CD4-positive, CD25-positive, alpha-beta regulatory T cell (primary cell): ENCODE results near the gene EDN2. TPM values are rescaled to one million over a fixed set of nuclear protein-coding genes. Genes with fewer than 3 reads are reported as not detected.

Experiments
- ATAC-seq, 2 donors: fragments of 150-1000 bp; cut with Tn5 transposase; one replicate each; pipeline ENCODE4 v1.10.0; 2021; ENCODE audit warnings: low read depth in 2 of 2, moderate number of reproducible peaks in 2 of 2, moderate library complexity in 1 of 2
- DNase-seq, 3 donors: peaks; one replicate each; pipeline versions ENCODE4 v3.0.0 to v3.0.0-alpha.2; 2012 to 2022; ENCODE audit warnings: mixed read lengths in 1 of 3
- H3K27ac ChIP-seq: one replicate; pipeline ENCODE4 v1.7.0; 2013; ENCODE audit warnings: mild to moderate bottlenecking, low read length; ENCODE audit not compliant: insufficient read depth, poor library complexity, severe bottlenecking
- H3K27me3 ChIP-seq: one replicate; pipeline ENCODE4 v1.7.0; 2013; ENCODE audit warnings: low read length; ENCODE audit not compliant: control insufficient read depth, insufficient read depth
- H3K36me3 ChIP-seq: one replicate; pipeline ENCODE4 v1.7.0; 2013; ENCODE audit warnings: mild to moderate bottlenecking, low read length, moderate library complexity; ENCODE audit not compliant: control insufficient read depth, insufficient read depth
- H3K4me1 ChIP-seq: 2 replicates; pipeline ENCODE4 v1.7.0; 2013; ENCODE audit warnings: mild to moderate bottlenecking, low read length; ENCODE audit not compliant: insufficient read depth, control insufficient read depth, poor library complexity, severe bottlenecking
- H3K4me3 ChIP-seq: one replicate; pipeline ENCODE4 v1.7.0; 2013; ENCODE audit warnings: low read depth, mild to moderate bottlenecking, low read length, moderate library complexity
- H3K9me3 ChIP-seq, 2 experiments: 1 replicate in 1 of 2; 2 replicates in 1 of 2; pipeline ENCODE4 v1.7.0; 2013; ENCODE audit warnings: low read length in 2 of 2, mild to moderate bottlenecking in 1 of 2, moderate library complexity in 1 of 2; ENCODE audit not compliant: control insufficient read depth in 2 of 2
- H3K27ac Mint-ChIP-seq, 3 donors: one replicate each; pipeline ENCODE4 v1.8.0; 2020 to 2022; ENCODE audit warnings: mild to moderate bottlenecking in 3 of 3, mixed read lengths in 3 of 3, moderate library complexity in 2 of 3
- H3K27me3 Mint-ChIP-seq: one replicate; pipeline ENCODE4 v1.8.0; 2022; ENCODE audit warnings: mild to moderate bottlenecking, mixed read lengths
- H3K36me3 Mint-ChIP-seq: one replicate; pipeline ENCODE4 v1.8.0; 2020; ENCODE audit warnings: mixed read lengths
- H3K4me1 Mint-ChIP-seq, 4 donors: one replicate each; pipeline ENCODE4 v1.8.0; 2020 to 2022; ENCODE audit warnings: mixed read lengths in 4 of 4, mild to moderate bottlenecking in 1 of 4
- H3K4me3 Mint-ChIP-seq, 4 donors: one replicate each; pipeline ENCODE4 v1.8.0; 2020 to 2022; ENCODE audit warnings: mild to moderate bottlenecking in 4 of 4, mixed read lengths in 4 of 4, moderate library complexity in 3 of 4
- H3K9me3 Mint-ChIP-seq, 7 donors: one replicate each; pipeline ENCODE4 v1.8.0; 2020 to 2022; ENCODE audit warnings: mixed read lengths in 7 of 7, mild to moderate bottlenecking in 3 of 7, moderate library complexity in 2 of 7
- polyA plus RNA-seq, 4 donors: library from polyadenylated mRNA; unstranded; fragments of 300-500 nt; fragmentation: Illumina TruSeq; gene quantifications; one replicate each; pipeline ENCODE4 v1.2.3, GENCODE V29; 2021
- total RNA-seq: library from RNA; stranded (reverse); gene quantifications from one replicate; pipeline ENCODE4 v1.2.3, GENCODE V29; 2022

Gene EDN2
- 0.52 TPM for total RNA-seq
- not detected for polyA plus RNA-seq

GRCh38 chr1:41484402-41485241, at the start of gene EDN2:
Gene EDN2 (minus strand): TSS chr1:41484683. CDS start chr1:41484601, 82 bp downstream.
- no peak for DNase-seq
- no peaks in the 10 kb centered on the region for H3K27me3 ChIP-seq
- H3K27ac ChIP-seq = no peak within 1 kb of the TSS
- Mint-ChIP-seq H3K27ac (no peak within 1 kb of the TSS), H3K36me3 (no peaks in the 10 kb centered on the region), H3K27me3 (peaks cover 20% of the 10 kb centered on the region), H3K9me3 (peaks cover 0 to 2% (median 0%) of the 10 kb centered on the region in 7 donors), H3K4me1 (peaks cover 0 to 6% (median 4%) of the 10 kb centered on the region in 4 donors), H3K4me3 (no peak within 1 kb of the TSS)
- no peaks in the 10 kb centered on the region for H3K9me3 ChIP-seq
- H3K4me1 ChIP-seq = no peaks in the 10 kb centered on the region
- no peak for ATAC-seq
- H3K4me3 ChIP-seq = no peak within 1 kb of the TSS
- no peaks in the 10 kb centered on the region for H3K36me3 ChIP-seq

GRCh38 chr1:41533731-41534080, 49.2 kb upstream of the EDN2 start:
- no peaks in the 10 kb centered on the region for H3K4me1 ChIP-seq
- ATAC-seq (no peak), DNase-seq (no peak)
- H3K9me3 ChIP-seq = no peaks in the 10 kb centered on the region
- Mint-ChIP-seq H3K4me3 (no peak overlapping the region), H3K36me3 (peaks cover 23% of the 10 kb centered on the region), H3K27ac (peak overlapping the region in 1 of 3 donors; percentile 55), H3K9me3 (peaks cover 0 to 5% (median 0%) of the 10 kb centered on the region in 7 donors), H3K27me3 (no peaks in the 10 kb centered on the region), H3K4me1 (peaks cover 0 to 4% (median 2%) of the 10 kb centered on the region in 4 donors)
- no peak overlapping the region for H3K27ac ChIP-seq
- no peaks in the 10 kb centered on the region for H3K27me3 ChIP-seq
- no peak overlapping the region for H3K4me3 ChIP-seq
- peaks cover 4% of the 10 kb centered on the region for H3K36me3 ChIP-seq

DNA sequence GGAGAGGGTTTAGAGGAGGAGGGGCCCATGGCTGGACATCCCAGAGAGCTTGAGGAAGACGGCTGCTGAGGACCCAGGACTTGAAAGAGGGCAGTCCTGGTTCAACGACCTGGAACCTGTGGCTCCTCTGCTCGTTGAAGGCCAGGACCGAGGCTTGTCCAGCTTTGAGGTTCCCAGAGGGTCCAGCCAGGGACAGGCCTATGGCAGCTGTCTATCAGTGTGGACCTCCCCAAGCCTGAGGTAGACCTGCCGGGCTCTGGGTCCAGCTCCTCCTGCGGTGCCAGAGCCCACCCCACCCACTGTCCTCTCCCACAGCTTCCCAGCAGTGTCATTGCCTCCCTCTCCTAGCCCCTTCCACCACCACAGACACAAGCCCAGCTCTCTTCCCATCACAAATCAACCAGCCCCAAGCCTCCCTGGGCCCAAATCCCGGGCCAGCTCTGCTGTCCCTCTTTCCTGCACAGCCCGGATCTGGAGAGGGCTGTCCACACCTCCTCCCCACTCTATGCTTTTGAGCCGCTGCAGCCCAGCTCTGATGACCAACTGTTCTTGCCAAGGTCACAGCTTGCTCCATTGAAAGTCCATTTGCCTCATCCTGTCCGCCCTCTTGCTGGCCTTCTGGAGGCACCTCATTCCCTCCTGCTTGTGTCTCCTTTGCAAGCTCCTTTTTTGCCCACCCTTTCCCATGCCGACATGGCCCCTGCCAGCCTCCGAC, 48.7 kb upstream of the EDN2 start:
- Mint-ChIP-seq H3K4me1 (peaks cover 0 to 4% (median 2%) of the 10 kb centered on the region in 4 donors), H3K9me3 (peaks cover 0 to 5% (median 0%) of the 10 kb centered on the region in 7 donors), H3K27me3 (no peaks in the 10 kb centered on the region), H3K36me3 (peaks cover 23% of the 10 kb centered on the region), H3K27ac (peak overlapping the region in 2 of 3 donors; percentile 55 to 67), H3K4me3 (no peak overlapping the region)
- H3K9me3 ChIP-seq = no peaks in the 10 kb centered on the region
- H3K27me3 ChIP-seq = no peaks in the 10 kb centered on the region
- no peaks in the 10 kb centered on the region for H3K4me1 ChIP-seq
- no peak overlapping the region for H3K4me3 ChIP-seq
- ATAC-seq (no peak), DNase-seq (no peak)
- H3K36me3 ChIP-seq = peaks cover 4% of the 10 kb centered on the region
- H3K27ac ChIP-seq = no peak overlapping the region

GRCh38 chr1:41532206-41532975, 47.9 kb upstream of the EDN2 start:
- Histone ChIP-seq H3K36me3 (peaks cover 1% of the 10 kb centered on the region), H3K27me3 (no peaks in the 10 kb centered on the region), H3K4me1 (no peaks in the 10 kb centered on the region), H3K9me3 (no peaks in the 10 kb centered on the region), H3K4me3 (no peak overlapping the region), H3K27ac (no peak overlapping the region)
- peaks cover 0 to 4% (median 2%) of the 10 kb centered on the region in 4 donors for H3K4me1 Mint-ChIP-seq
- DNase-seq (no peak), ATAC-seq (no peak)
- H3K9me3 Mint-ChIP-seq = peaks cover 0 to 5% (median 0%) of the 10 kb centered on the region in 7 donors
- H3K36me3 Mint-ChIP-seq = peaks cover 23% of the 10 kb centered on the region
- H3K27ac Mint-ChIP-seq = peak overlapping the region in 1 of 3 donors; percentile 5
- no peaks in the 10 kb centered on the region for H3K27me3 Mint-ChIP-seq
- no peak overlapping the region for H3K4me3 Mint-ChIP-seq

DNA sequence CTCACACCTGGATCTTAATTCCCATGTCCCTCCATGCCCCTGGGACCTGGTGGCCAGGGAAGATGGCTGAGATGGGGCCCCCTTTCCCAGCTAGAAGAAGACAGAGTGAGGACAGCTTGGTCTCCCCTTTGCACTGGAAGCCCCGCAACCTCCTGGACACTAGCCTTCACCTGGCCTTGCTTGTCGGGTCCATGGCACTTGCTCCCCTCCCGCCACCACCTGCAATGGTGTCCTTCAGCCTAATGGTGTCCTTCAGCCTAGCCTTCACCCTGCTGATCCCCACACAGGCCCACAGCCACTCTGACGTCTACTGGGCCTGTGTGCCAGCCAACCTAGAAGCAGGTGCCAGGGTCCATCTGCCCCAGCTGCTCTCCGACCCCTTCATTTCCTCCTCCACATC, 45.9 kb upstream of the EDN2 start:
- DNase-seq (no peak), ATAC-seq (no peak)
- H3K4me1 ChIP-seq = no peaks in the 10 kb centered on the region
- H3K9me3 ChIP-seq = no peaks in the 10 kb centered on the region
- Mint-ChIP-seq H3K36me3 (peaks cover 14% of the 10 kb centered on the region), H3K27me3 (no peaks in the 10 kb centered on the region), H3K4me3 (no peak overlapping the region), H3K4me1 (peaks cover 0 to 2% (median under 1%) of the 10 kb centered on the region in 4 donors), H3K27ac (peak overlapping the region in 1 of 3 donors; percentile 69), H3K9me3 (peaks cover 0 to 5% (median 0%) of the 10 kb centered on the region in 7 donors)
- H3K27ac ChIP-seq = no peak overlapping the region
- no peak overlapping the region for H3K4me3 ChIP-seq
- no peaks in the 10 kb centered on the region for H3K27me3 ChIP-seq
- H3K36me3 ChIP-seq = no peaks in the 10 kb centered on the region

- H3K4me1 ChIP-seq = no peaks in the 10 kb centered on the region
- H3K9me3 Mint-ChIP-seq = peaks cover 0 to 5% (median 0%) of the 10 kb centered on the region in 7 donors
- H3K27me3 Mint-ChIP-seq = no peaks in the 10 kb centered on the region
- no peaks in the 10 kb centered on the region for H3K9me3 ChIP-seq
- H3K36me3 ChIP-seq = no peaks in the 10 kb centered on the region
- H3K27ac Mint-ChIP-seq = peak overlapping the region in 1 of 3 donors; percentile 69
- peaks cover 0 to 2% (median under 1%) of the 10 kb centered on the region in 4 donors for H3K4me1 Mint-ChIP-seq
- H3K4me3 Mint-ChIP-seq = no peak overlapping the region
- no peaks in the 10 kb centered on the region for H3K27me3 ChIP-seq
- no peak for ATAC-seq
- no peak overlapping the region for H3K27ac ChIP-seq
- H3K4me3 ChIP-seq = no peak overlapping the region
- no peak for DNase-seq
- peaks cover 13% of the 10 kb centered on the region for H3K36me3 Mint-ChIP-seq
These were observed 45.3 kb upstream of the EDN2 start for GRCh38 chr1:41529621-41530395.
